ENCODE data around the gene NCBP1. TPM values are rescaled to one million over a fixed set of nuclear protein-coding genes. Genes with fewer than 3 reads are reported as not detected.

Gene NCBP1
- total RNA-seq, 2 donors from 2014 or later, result 16.1 to 28.7 TPM

GRCh38 chr9:97645720-97646119 is 12.1 kb downstream of the NCBP1 start:
- Histone ChIP-seq H3K9me3 (no peaks in the 10 kb centered on the region), H3K27me3 (replicated peaks; ENCODE audit: insufficient read depth) (no peaks in the 10 kb centered on the region), H3K36me3 (peaks cover 28% of the 10 kb centered on the region), H3K4me3 (no peak overlapping the region), H3K4me1 (ENCODE audit: control insufficient read depth in 1 of 2, low read depth in 2 of 2) (no peaks in the 10 kb centered on the region), H3K27ac (no peak overlapping the region)
- TF ChIP-seq CTCF (IDR thresholded peaks at IDR 0.05), result no peak
- ATAC-seq (ENCODE audit: insufficient number of reproducible peaks, low FRiP score, low read depth) (no peak), DNase-seq (ENCODE audit: low spot score) (no peak)

- Histone ChIP-seq H3K27me3 (replicated peaks; ENCODE audit: insufficient read depth) (no peaks in the 10 kb centered on the region), H3K4me3 (no peak overlapping the region), H3K36me3 (peaks cover 26% of the 10 kb centered on the region), H3K9me3 (no peaks in the 10 kb centered on the region), H3K27ac (no peak overlapping the region), H3K4me1 (ENCODE audit: control insufficient read depth in 1 of 2, low read depth in 2 of 2) (peaks cover 4 to 5% of the 10 kb centered on the region in 2 donors)
- ATAC-seq (ENCODE audit: insufficient number of reproducible peaks, low FRiP score, low read depth), result no peak
- TF ChIP-seq CTCF (IDR thresholded peaks at IDR 0.05), result no peak
- DNase-seq (ENCODE audit: low spot score), result no peak
These were observed 14.4 kb downstream of the NCBP1 start for GRCh38 chr9:97647996-97648395.

- Histone ChIP-seq H3K36me3 (peaks cover 35% of the 10 kb centered on the region), H3K4me1 (ENCODE audit: control insufficient read depth in 1 of 2, low read depth in 2 of 2) (peaks cover 4 to 5% of the 10 kb centered on the region in 2 donors), H3K27me3 (replicated peaks; ENCODE audit: insufficient read depth) (no peaks in the 10 kb centered on the region), H3K4me3 (no peak overlapping the region), H3K9me3 (no peaks in the 10 kb centered on the region), H3K27ac (no peak overlapping the region)
- TF ChIP-seq CTCF (IDR thresholded peaks at IDR 0.05), result no peak
- DNase-seq (ENCODE audit: low spot score), result no peak
- ATAC-seq (ENCODE audit: insufficient number of reproducible peaks, low FRiP score, low read depth), result no peak
These were observed 18.0 kb downstream of the NCBP1 start for GRCh38 chr9:97651646-97652045.

GRCh38 chr9:97658707-97659106 is 25.1 kb downstream of the NCBP1 start:
- Histone ChIP-seq H3K27ac (no peak overlapping the region), H3K27me3 (replicated peaks; ENCODE audit: insufficient read depth) (no peaks in the 10 kb centered on the region), H3K4me1 (ENCODE audit: control insufficient read depth in 1 of 2, low read depth in 2 of 2) (no peaks in the 10 kb centered on the region), H3K36me3 (peaks cover 44% of the 10 kb centered on the region), H3K9me3 (no peaks in the 10 kb centered on the region), H3K4me3 (no peak overlapping the region)
- ATAC-seq (ENCODE audit: insufficient number of reproducible peaks, low FRiP score, low read depth) (no peak), DNase-seq (ENCODE audit: low spot score) (no peak)
- no peak for TF ChIP-seq CTCF (IDR thresholded peaks at IDR 0.05)

GRCh38 chr9:97659771-97660170 is 26.1 kb downstream of the NCBP1 start:
- Histone ChIP-seq H3K4me3 (no peak overlapping the region), H3K36me3 (peaks cover 49% of the 10 kb centered on the region), H3K4me1 (ENCODE audit: control insufficient read depth in 1 of 2, low read depth in 2 of 2) (no peaks in the 10 kb centered on the region), H3K27me3 (replicated peaks; ENCODE audit: insufficient read depth) (no peaks in the 10 kb centered on the region), H3K27ac (peak overlapping the region in 1 of 2 donors; percentile 45), H3K9me3 (no peaks in the 10 kb centered on the region)
- no peak for ATAC-seq (ENCODE audit: insufficient number of reproducible peaks, low FRiP score, low read depth)
- TF ChIP-seq CTCF (IDR thresholded peaks at IDR 0.05), result no peak
- no peak for DNase-seq (ENCODE audit: low spot score)

Data from thoracic aorta (tissue), 2 donors.